Neuronal stem cell (in vitro differentiated cells): ENCODE data around the gene FAM234B.

ENCODE experiments used
- DNase-seq: peaks from one replicate; pipeline ENCODE4 v3.0.0-alpha.2; 2013; ENCODE audit warnings: low spot score
- H2AFZ ChIP-seq: one replicate; pipeline ENCODE4 v1.6.1; 2013; ENCODE audit warnings: mild to moderate bottlenecking, low read length, inconsistent platforms
- H2AK5ac ChIP-seq: 2 replicates; pipeline ENCODE4 v1.6.1; 2013; ENCODE audit warnings: low read depth, mild to moderate bottlenecking, inconsistent platforms, low read length, moderate library complexity, mixed read lengths
- H2BK120ac ChIP-seq: 2 replicates; pipeline ENCODE4 v1.6.1; 2013; ENCODE audit warnings: low read depth, mild to moderate bottlenecking, inconsistent platforms, low read length, moderate library complexity, mixed read lengths
- H2BK12ac ChIP-seq: one replicate; pipeline ENCODE4 v1.6.1; 2013; ENCODE audit warnings: low read length, inconsistent platforms
- H2BK15ac ChIP-seq: 2 replicates; pipeline ENCODE4 v1.6.1; 2013; ENCODE audit warnings: mild to moderate bottlenecking, low read length, inconsistent platforms, mixed read lengths
- H2BK5ac ChIP-seq: one replicate; pipeline ENCODE4 v1.6.1; 2013; ENCODE audit warnings: inconsistent platforms, mild to moderate bottlenecking, low read length, moderate library complexity
- H3K14ac ChIP-seq: one replicate; pipeline ENCODE4 v1.6.1; 2013; ENCODE audit warnings: low read length, inconsistent platforms
- H3K18ac ChIP-seq: 2 replicates; pipeline ENCODE4 v1.6.1; 2013; ENCODE audit warnings: low read length, inconsistent platforms
- H3K23ac ChIP-seq: 2 replicates; pipeline ENCODE4 v1.6.1; 2013; ENCODE audit warnings: low read depth, mild to moderate bottlenecking, mixed read lengths, low read length, inconsistent platforms; ENCODE audit not compliant: poor library complexity
- H3K27ac ChIP-seq: replicated peaks from 3 replicates; pipeline ENCODE4 v1.5.1; 2013; ENCODE audit warnings: low read length, inconsistent platforms
- H3K27me3 ChIP-seq, 3 experiments: 2 replicates each; pipeline ENCODE4 v1.6.1; 2013; ENCODE audit warnings: low read length in 3 of 3, mild to moderate bottlenecking in 2 of 3, inconsistent platforms in 1 of 3, low read depth in 1 of 3, mixed read lengths in 1 of 3, moderate library complexity in 1 of 3; ENCODE audit not compliant: control insufficient read depth in 3 of 3, insufficient read depth in 3 of 3
- H3K36me3 ChIP-seq, 2 donors: replicated peaks in 1 of 2; 2 replicates each; pipeline ENCODE4 v1.6.1; 2013; ENCODE audit warnings: low read length in 2 of 2; ENCODE audit not compliant: control insufficient read depth in 2 of 2, insufficient read depth in 2 of 2
- H3K4ac ChIP-seq: 2 replicates; pipeline ENCODE4 v1.6.1; 2013; ENCODE audit warnings: inconsistent platforms, mild to moderate bottlenecking, low read length, moderate library complexity
- H3K4me1 ChIP-seq, 2 donors: 1 replicate in 1 of 2; 2 replicates in 1 of 2; pipeline ENCODE4 v1.6.1; 2013; ENCODE audit warnings: low read length in 2 of 2, low read depth in 1 of 2; ENCODE audit not compliant: control insufficient read depth in 2 of 2, insufficient read depth in 1 of 2
- H3K4me2 ChIP-seq: one replicate; pipeline ENCODE4 v1.6.1; 2013; ENCODE audit warnings: mild to moderate bottlenecking, low read length, inconsistent platforms; ENCODE audit not compliant: insufficient read depth, poor library complexity, severe bottlenecking
- H3K4me3 ChIP-seq, 2 donors: 2 replicates each; pipeline ENCODE4 v1.5.1; 2013; ENCODE audit warnings: low read length in 2 of 2, mild to moderate bottlenecking in 2 of 2, inconsistent platforms in 1 of 2, moderate library complexity in 1 of 2
- H3K79me1 ChIP-seq: one replicate; pipeline ENCODE4 v1.6.1; 2013; ENCODE audit warnings: low read depth, mild to moderate bottlenecking, inconsistent platforms, low read length, moderate library complexity
- H3K9ac ChIP-seq: one replicate; pipeline ENCODE4 v1.6.1; 2013; ENCODE audit warnings: mild to moderate bottlenecking, low read depth, low read length, inconsistent platforms; ENCODE audit not compliant: poor library complexity
- H3K9me3 ChIP-seq, 2 donors: replicated peaks in 1 of 2; 2 replicates each; pipeline versions ENCODE3 to v1.6.1; 2013; ENCODE audit warnings: low read length in 2 of 2, mild to moderate bottlenecking in 2 of 2, inconsistent platforms in 1 of 2, low read depth in 1 of 2, mixed read lengths in 1 of 2, moderate library complexity in 1 of 2; ENCODE audit not compliant: control insufficient read depth in 2 of 2, insufficient read depth in 1 of 2
- H4K8ac ChIP-seq: one replicate; pipeline ENCODE4 v1.6.1; 2013; ENCODE audit warnings: low read depth, mild to moderate bottlenecking, inconsistent platforms, low read length, moderate library complexity
- H4K91ac ChIP-seq: one replicate; pipeline ENCODE4 v1.6.1; 2013; ENCODE audit warnings: low read length, low read depth, mild to moderate bottlenecking, inconsistent platforms; ENCODE audit not compliant: poor library complexity
- WGBS, 2 donors: extraction: QIAGEN DNeasy Blood & Tissue Kit; methylation state at CpG; one replicate each; pipeline ENCODE4 v1.1.7; 2013; ENCODE audit warnings: missing lambda C conversion rate in 2 of 2, mixed read lengths in 1 of 2; ENCODE audit not compliant: insufficient read length in 2 of 2, insufficient replicate concordance in 1 of 2; ENCODE audit errors: extremely low coverage in 2 of 2; 5-methylcytosine and 5-hydroxymethylcytosine counted together

The FAM234B gene

DNA sequence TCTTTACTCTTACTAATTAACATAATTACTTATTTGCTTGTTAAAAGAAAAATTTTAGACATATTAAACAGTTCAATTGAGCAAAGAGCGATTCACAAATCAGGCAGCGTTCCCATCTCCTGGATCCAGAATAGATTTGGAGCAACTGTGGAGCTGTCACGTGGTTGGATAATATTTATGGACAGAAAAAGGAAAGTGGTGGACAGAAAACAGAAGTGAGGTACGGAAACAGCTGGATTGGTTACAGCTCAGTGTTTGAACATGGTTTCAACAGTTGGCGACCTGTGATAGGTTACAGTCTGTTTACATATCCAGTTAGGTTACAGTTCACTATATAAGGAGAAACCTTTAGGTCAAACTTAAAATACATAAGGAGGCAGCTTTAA lies 19.7 kb upstream of the FAM234B start:
- Histone ChIP-seq H2BK12ac (no peak overlapping the region), H3K18ac (no peak overlapping the region), H3K4me1 (peaks cover 0 to 6% of the 10 kb centered on the region in 2 donors), H3K14ac (no peak overlapping the region), H2BK15ac (no peak overlapping the region), H2BK120ac (no peak overlapping the region), H3K23ac (no peak overlapping the region), H4K8ac (no peak overlapping the region), H3K27me3 (no peaks in the 10 kb centered on the region), H2AFZ (no peak overlapping the region), H3K9ac (no peak overlapping the region), H3K79me1 (peaks cover 3% of the 10 kb centered on the region), H3K36me3 (no peaks in the 10 kb centered on the region), H3K27ac (no peak overlapping the region), H2BK5ac (no peak overlapping the region), H4K91ac (no peak overlapping the region), H2AK5ac (no peak overlapping the region), H3K4me2 (no peak overlapping the region), H3K4me3 (no peak overlapping the region), H3K9me3 (no peaks in the 10 kb centered on the region), H3K4ac (no peak overlapping the region)
- no CpG with 5 or more reads among the region's 5 CpGs for WGBS, 2 donors
- no peak for DNase-seq

DNA sequence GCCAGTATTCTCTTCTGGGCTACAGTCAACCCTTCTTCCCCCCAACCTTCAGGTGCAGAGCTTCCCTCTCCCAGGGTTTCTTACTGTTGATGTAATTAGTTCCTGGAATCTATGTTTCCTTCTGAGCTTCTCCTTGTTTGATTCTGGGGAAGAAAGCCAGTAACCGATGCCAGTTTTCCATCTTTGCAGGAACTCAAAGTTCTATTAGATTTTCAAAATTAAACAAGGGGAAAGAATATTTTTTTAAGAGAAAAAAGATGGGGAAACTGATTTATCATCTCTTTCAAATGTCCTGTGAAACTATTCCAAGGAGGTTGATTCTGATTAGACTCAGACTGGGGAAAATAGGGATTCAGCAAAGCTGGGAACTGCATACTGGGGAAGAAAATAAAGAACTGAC lies 17.9 kb upstream of the FAM234B start:
- Histone ChIP-seq H3K14ac (no peak overlapping the region), H2AK5ac (no peak overlapping the region), H4K91ac (no peak overlapping the region), H3K23ac (no peak overlapping the region), H4K8ac (no peak overlapping the region), H3K79me1 (no peaks in the 10 kb centered on the region), H3K9ac (no peak overlapping the region), H3K18ac (no peak overlapping the region), H2AFZ (no peak overlapping the region), H3K36me3 (no peaks in the 10 kb centered on the region), H2BK120ac (no peak overlapping the region), H3K27ac (no peak overlapping the region), H3K9me3 (no peaks in the 10 kb centered on the region), H3K4me1 (peaks cover 0 to 9% of the 10 kb centered on the region in 2 donors), H2BK5ac (no peak overlapping the region), H3K4me3 (no peak overlapping the region), H3K27me3 (no peaks in the 10 kb centered on the region), H3K4me2 (no peak overlapping the region), H2BK15ac (no peak overlapping the region), H2BK12ac (no peak overlapping the region), H3K4ac (no peak overlapping the region)
- WGBS, 2 donors = no CpG with 5 or more reads among the region's 1 CpG
- no peak for DNase-seq

DNA sequence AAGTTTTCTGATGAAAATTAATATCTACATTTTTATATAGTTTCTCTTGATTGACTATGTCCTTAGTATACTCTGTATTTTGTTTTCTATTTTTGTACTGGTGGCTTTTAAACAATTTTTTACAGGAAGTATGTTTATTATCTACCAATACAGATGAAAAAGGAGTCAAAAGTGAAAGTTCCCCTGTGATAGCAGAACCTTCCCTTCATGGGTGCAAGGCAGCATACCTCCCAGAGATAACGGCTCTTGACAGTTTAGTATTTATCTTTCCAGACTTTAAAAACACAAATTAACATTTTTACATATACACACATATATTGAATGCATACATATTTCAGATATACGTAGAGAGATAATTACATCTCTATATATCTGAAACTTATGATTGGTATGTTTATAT lies 17.1 kb upstream of the FAM234B start:
- Histone ChIP-seq H4K91ac (no peak overlapping the region), H2AFZ (no peak overlapping the region), H4K8ac (no peak overlapping the region), H3K14ac (no peak overlapping the region), H3K4me2 (no peak overlapping the region), H3K4me3 (no peak overlapping the region), H3K36me3 (no peaks in the 10 kb centered on the region), H3K4ac (no peak overlapping the region), H3K23ac (no peak overlapping the region), H3K27ac (no peak overlapping the region), H3K9me3 (peaks cover 0 to 3% of the 10 kb centered on the region in 2 donors), H3K79me1 (no peaks in the 10 kb centered on the region), H3K9ac (no peak overlapping the region), H2BK5ac (no peak overlapping the region), H2BK120ac (no peak overlapping the region), H2BK15ac (no peak overlapping the region), H3K27me3 (no peaks in the 10 kb centered on the region), H2BK12ac (no peak overlapping the region), H2AK5ac (no peak overlapping the region), H3K18ac (no peak overlapping the region), H3K4me1 (peaks cover 0 to 9% of the 10 kb centered on the region in 2 donors)
- no peak for DNase-seq
- WGBS, 2 donors = no CpG with 5 or more reads among the region's 2 CpGs

DNA sequence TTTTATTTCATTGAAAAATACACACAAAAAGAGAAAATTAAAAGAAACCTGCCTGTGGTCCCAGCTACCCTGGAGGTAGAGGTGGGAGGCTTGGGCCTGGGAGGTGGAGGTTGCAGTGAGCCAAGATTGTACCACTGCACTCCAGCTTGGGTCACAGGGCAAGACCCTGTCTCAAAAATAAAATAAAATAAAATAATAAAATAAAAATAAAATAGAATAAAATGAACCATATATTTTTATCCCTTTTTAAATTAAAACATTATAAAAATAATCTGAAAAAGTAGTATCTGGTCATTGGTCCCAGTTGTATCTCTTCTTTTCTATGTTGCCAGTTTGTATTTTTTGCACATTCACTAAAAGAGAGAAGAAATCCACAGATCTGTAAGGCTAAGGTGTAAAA lies 16.7 kb upstream of the FAM234B start:
- no peaks in the 10 kb centered on the region for H3K79me1 ChIP-seq
- H3K9me3 ChIP-seq = peaks cover 0 to 3% of the 10 kb centered on the region in 2 donors
- no peak overlapping the region for H3K18ac ChIP-seq
- no peaks in the 10 kb centered on the region for H3K36me3 ChIP-seq
- H2BK5ac ChIP-seq = no peak overlapping the region
- H3K4me3 ChIP-seq = no peak overlapping the region
- no peak overlapping the region for H3K23ac ChIP-seq
- H2BK12ac ChIP-seq = no peak overlapping the region
- H2BK120ac ChIP-seq = no peak overlapping the region
- H4K8ac ChIP-seq = no peak overlapping the region
- H3K4me2 ChIP-seq = no peak overlapping the region
- H2AK5ac ChIP-seq = no peak overlapping the region
- no peak overlapping the region for H3K4ac ChIP-seq
- DNase-seq = no peak
- H2AFZ ChIP-seq = no peak overlapping the region
- H3K4me1 ChIP-seq = peaks cover 0 to 9% of the 10 kb centered on the region in 2 donors
- no peak overlapping the region for H3K9ac ChIP-seq
- no peak overlapping the region for H2BK15ac ChIP-seq
- no peak overlapping the region for H3K14ac ChIP-seq
- no peak overlapping the region for H3K27ac ChIP-seq
- H3K27me3 ChIP-seq = no peaks in the 10 kb centered on the region
- no peak overlapping the region for H4K91ac ChIP-seq
